Right lobe of liver (tissue), 4 donors: ENCODE measurements around the gene HLA-C.

Source experiments
- CTCF ChIP-seq, 4 donors: fragments of 200-600 bp in 3 of 4; fragments of 450-650 bp in 1 of 4; IDR thresholded peaks; one replicate each; pipeline versions ENCODE4 v1.5.1 to v1.8.0; 2016 to 2022; ENCODE audit warnings: antibody characterized with exemption in 4 of 4, mild to moderate bottlenecking in 2 of 4
- POLR2A ChIP-seq: fragments of 450-650 bp; IDR thresholded peaks from one replicate; pipeline ENCODE4 v1.6.1; 2017; ENCODE audit warnings: antibody characterized with exemption, mild to moderate bottlenecking
- donor health status: DM: no; HTN: no; CAD: no.
- donor health status: DM: no; HTN: no; CAD: no.
- donor health status: DM: no; HTN: yes; CAD: no.

- TF ChIP-seq CTCF (IDR thresholded peaks at IDR 0.05) (no peak), POLR2A (no peak)
Observed at GRCh38 chr6:31304683-31305082, 32.8 kb upstream of the HLA-C start.
